ENCODE results near the gene STAC.
"Not testable (repeated sequence)": the region's sequence is repeated elsewhere in the genome, so short reads cannot be mapped to it uniquely, and the experiment has no call there.

STAC gene

GRCh38 chr3:36417237-36417636, 36.9 kb downstream of the STAC start:
- no peak for DNase-seq

- no peak for DNase-seq
Observed at GRCh38 chr3:36418296-36418695, 38.0 kb downstream of the STAC start.

DNA sequence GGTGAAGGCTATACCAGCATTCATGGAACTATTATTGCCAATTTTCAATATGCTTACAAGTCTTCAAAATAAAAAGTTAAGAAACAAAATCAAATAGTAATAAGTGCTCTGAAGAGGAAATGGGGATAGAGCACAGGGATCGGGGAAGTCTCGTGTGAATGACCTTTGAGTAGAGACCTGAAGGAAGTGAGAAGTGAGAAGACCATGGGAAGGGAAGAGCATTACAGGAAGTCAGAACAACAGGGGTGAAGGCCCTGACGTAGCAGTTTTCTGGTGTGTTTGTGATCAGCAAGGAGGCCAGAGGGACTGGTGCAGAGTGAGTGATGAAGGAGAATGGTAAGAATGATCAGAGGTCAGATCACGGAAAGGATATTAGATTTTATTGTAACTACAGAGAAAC, 48.1 kb downstream of the STAC start:
- no peak for DNase-seq

DNA sequence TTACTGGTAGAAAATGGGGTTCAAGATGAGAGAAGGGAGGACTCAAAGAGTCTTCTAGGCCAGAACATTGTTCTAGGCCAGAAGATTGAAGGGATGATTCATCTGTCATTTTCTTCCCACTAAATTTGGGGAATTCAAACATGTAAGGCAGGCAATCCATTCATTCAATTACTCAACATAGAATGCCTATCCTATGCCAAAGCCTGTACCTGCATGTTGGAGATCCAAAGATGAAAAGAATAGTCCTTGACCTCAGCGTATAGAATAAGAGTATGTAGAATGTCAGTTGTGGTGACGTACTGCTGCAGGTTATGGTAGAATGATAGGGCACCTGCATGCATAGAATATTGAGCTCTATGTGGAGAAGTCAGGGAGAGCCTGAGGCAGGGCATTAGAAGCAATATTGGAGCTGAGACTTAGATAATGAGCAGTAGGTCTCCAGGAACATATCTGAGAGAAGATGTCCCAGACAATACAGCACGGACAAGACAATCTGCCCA, 49.7 kb downstream of the STAC start:
- no peak for DNase-seq

DNA sequence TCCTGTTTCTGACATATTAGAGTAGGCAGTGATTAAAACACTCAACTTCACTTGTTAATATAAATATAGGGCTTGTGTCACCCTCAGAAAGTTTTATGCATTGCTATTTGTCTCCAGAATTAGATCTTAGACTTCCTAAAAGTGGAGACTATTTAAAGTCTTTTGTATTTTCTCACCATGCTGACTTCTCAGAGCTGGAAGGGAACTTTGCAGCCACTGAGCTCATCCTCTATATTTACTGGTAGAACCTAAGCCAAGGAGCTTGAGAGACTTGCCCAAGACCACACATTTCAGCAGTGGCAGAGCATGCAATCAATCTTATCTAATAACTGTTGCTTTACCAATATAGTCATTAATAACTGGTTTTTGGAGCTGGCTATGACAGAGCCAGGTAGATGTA, 53.2 kb downstream of the STAC start:
- DNase-seq: no peak

- no peak for DNase-seq
Observed at GRCh38 chr3:36434687-36435426, 54.6 kb downstream of the STAC start.

- DNase-seq: no peak
Observed at GRCh38 chr3:36443028-36443686, 62.9 kb downstream of the STAC start.

- DNase-seq: no peak
Observed at GRCh38 chr3:36444909-36445308, 64.6 kb downstream of the STAC start.

DNA sequence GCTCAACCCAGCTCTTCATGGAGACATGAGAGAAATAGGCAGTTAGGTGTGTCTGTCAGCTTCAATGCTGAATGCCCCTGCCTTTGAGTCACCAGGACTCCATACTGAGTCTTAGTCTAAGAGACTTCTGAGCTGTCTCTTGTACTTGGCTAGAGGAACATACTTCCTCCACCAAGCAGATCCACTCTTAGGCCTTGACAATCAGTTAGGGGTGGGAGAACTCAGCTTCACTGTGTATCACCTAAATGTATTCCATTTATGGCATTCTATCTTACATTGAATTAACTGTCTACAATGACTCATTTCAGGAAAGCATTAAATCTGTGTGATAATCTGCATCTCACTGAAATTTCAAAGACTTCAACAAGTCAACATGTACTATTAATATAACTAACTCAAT, 66.0 kb downstream of the STAC start:
- DNase-seq: no peak

GRCh38 chr3:36447061-36447460, 66.8 kb downstream of the STAC start:
- DNase-seq: no peak

GRCh38 chr3:36451816-36452215, 71.5 kb downstream of the STAC start:
- DNase-seq: no peak

DNA sequence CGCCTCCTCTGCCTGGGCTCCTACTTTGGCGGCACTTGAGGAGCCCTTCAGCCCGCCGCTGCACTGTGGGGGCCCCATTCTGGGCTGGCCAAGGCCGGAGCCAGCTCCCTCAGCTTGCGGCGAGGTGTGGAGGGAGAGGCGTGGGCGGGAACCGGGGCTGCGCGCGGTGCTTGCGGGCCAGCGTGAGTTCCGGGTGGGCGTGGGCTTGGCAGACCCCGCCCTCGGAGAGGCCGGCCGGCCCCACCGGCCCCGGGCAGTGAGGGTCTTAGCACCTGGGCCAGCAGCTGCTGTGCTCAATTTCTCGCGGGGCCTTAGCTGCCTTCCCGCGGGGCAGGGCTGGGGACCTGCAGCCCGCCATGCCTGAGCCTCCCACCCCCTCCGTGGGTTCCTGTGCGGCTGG, 72.9 kb downstream of the STAC start:
- not testable (repeated sequence) for DNase-seq

DNA sequence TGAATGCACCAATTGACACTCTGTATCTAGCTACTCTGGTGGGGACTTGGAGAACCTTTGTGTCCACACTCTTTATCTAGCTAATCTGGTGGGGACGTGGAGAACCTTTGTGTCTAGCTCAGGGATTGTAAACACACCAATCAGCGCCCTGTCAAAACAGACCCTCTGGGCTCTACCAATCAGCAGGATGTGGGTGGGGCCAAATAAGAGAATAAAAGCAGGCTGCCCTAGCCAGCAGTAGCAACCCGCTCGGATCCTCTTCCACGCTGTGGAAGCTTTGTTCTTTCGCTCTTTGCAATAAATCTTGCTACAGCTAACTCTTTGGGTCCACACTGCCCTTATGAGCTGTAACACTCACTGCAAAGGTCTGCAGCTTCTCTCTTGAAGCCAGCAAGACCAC, 73.6 kb downstream of the STAC start:
- not testable (repeated sequence) for DNase-seq

- no peak for DNase-seq
Observed at GRCh38 chr3:36455406-36455805, 75.1 kb downstream of the STAC start.

- no peak for DNase-seq
Observed at GRCh38 chr3:36456784-36457183, 76.5 kb downstream of the STAC start.

GRCh38 chr3:36457667-36458066, 77.4 kb downstream of the STAC start:
- DNase-seq: no peak

DNA sequence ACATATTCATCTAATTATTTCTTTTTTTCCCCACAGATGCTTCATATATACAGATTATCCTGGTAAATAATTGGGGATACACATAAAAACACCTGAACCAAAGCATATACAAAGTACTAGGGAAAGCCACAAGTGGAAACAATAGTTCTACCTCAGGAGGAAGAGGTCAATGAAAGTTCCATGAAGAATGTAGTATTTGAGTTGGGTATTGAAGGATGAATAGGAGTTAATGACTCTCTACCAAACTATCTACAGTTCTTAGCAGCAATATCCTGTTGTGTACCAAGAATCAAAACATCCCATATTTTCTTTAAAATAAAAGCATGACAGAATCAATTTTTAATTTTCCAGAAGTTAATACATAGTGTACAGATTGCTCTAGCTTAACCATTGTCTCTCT, 78.9 kb downstream of the STAC start:
- DNase-seq: no peak

- DNase-seq: no peak
Observed at GRCh38 chr3:36461597-36461996, 81.3 kb downstream of the STAC start.

- not testable (repeated sequence) for DNase-seq
Observed at GRCh38 chr3:36472045-36472444, 91.7 kb downstream of the STAC start.

GRCh38 chr3:36475558-36475957, 95.3 kb downstream of the STAC start:
- DNase-seq: no peak

DNA sequence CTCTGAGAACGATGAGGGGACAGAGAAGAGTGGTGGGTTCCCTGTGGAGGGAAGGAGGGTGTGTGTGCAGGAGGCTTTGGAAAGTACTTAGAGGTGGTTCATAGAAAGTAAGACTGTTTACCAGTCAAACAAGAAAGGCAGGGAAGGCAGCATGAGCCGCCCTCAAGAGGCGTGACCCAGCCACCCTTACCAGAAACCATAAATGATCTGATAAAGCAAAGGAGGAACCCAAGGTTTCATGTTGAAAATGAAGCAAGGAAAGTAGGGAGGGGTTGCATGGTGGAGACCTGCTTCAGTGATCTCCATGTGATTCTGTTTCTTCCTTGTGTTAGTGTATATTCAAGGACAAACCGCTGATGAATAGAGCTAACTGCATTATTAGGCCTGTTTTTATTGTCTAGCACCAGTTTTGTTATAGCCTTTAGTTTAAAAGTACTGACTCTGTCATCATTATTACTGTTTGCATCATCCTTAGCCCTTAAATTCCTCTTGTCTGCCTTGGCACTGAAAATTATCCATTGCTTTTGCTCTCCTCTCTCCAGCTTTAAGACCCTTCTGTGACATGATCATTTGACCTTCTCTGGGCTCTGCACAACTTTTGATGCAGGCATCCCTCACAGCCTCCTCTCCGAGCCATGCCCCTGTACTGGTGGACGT, 96.1 kb downstream of the STAC start:
- no peak for DNase-seq

- DNase-seq: no peak
Observed at GRCh38 chr3:36477655-36478054, 97.4 kb downstream of the STAC start.

- no peak for DNase-seq
Observed at GRCh38 chr3:36480911-36481648, 100.8 kb downstream of the STAC start.
